HepG2 (cell line): ENCODE data around the gene CTIF. TPM values are rescaled to one million over a fixed set of nuclear protein-coding genes. Genes with fewer than 3 reads are reported as not detected.

ENCODE experiments used
- ATAC-seq: fragments of 200-7000 bp; cut with Tn5 transposase; 3 replicates; pipeline ENCODE4 v1.9.1; 2020; ENCODE audit warnings: mild to moderate bottlenecking, moderate library complexity
- BruUV-seq: library from RNA; stranded (reverse); fragments of 400-500 nt; replicated peaks from 2 replicates; lab custom pipeline; 2021; lab: Mats Ljungman, UMichigan
- CTCF ChIA-PET: fragments of 300-600 bp; formaldehyde crosslinking; extraction: SDS; loops from one replicate; lab custom pipeline; 2021; ENCODE audit warnings: low total read pairs, inconsistent platforms, low intra/inter-chr PET ratio; lab: Yijun Ruan, JAX
- POLR2A ChIA-PET: fragments of 350-600 bp; sonication (Branson Sonifier 250); formaldehyde crosslinking; loops from one replicate; lab custom pipeline; 2020; ENCODE audit warnings: antibody characterized with exemption, inconsistent platforms; lab: Yijun Ruan, JAX
- DNase-seq: peaks from one replicate; pipeline ENCODE4 v3.0.0-alpha.2; 2015; ENCODE audit warnings: low spot score
- FAIRE-seq: peaks from 3 replicates; lab custom pipeline; 2011; peaks lifted over from hg19 to GRCh38; lab: Jason Lieb, UNC
- H2AFZ ChIP-seq: one replicate; pipeline ENCODE4 v1.6.1; 2011; ENCODE audit warnings: low read length, inconsistent platforms
- H3K27ac ChIP-seq: fragments of 300-600 bp; 3 replicates; pipeline ENCODE4 v1.8.0; 2011; ENCODE audit warnings: mixed run types, mild to moderate bottlenecking, mixed read lengths, low read length, inconsistent platforms; ENCODE audit not compliant: insufficient read depth; ENCODE audit errors: extremely low read length
- H3K27me3 ChIP-seq, 2 experiments: fragments of 200-600 bp in 1 of 2; 2 replicates in 1 of 2; 3 replicates in 1 of 2; pipeline versions ENCODE4 v1.6.0 to v1.8.0; 2011; ENCODE audit warnings: low read length in 2 of 2, mild to moderate bottlenecking in 2 of 2, moderate library complexity in 2 of 2, inconsistent platforms in 1 of 2; ENCODE audit not compliant: insufficient read depth in 2 of 2, control insufficient read depth in 1 of 2
- H3K36me3 ChIP-seq, 2 experiments: fragments of 200-600 bp in 1 of 2; replicated peaks in 1 of 2; 2 replicates in 1 of 2; 3 replicates in 1 of 2; pipeline versions ENCODE4 v1.5.1 to v1.8.0; 2011; ENCODE audit warnings: low read length in 2 of 2, inconsistent platforms in 1 of 2; ENCODE audit not compliant: insufficient read depth in 2 of 2, control insufficient read depth in 1 of 2
- H3K4me1 ChIP-seq: 2 replicates; pipeline ENCODE4 v1.5.1; 2012; ENCODE audit warnings: low read length, inconsistent platforms; ENCODE audit not compliant: insufficient read depth
- H3K4me2 ChIP-seq: 2 replicates; pipeline ENCODE4 v1.6.0; 2011; ENCODE audit warnings: low read depth, low read length, inconsistent platforms
- H3K4me3 ChIP-seq, 3 experiments: fragments of 200-600 bp in 1 of 3; sonication (generic), shearing (Covaris generic) in 1 of 3; replicated peaks in 1 of 3; 2 replicates each; pipeline ENCODE4 v1.5.1; 2011 to 2016; ENCODE audit warnings: low read length in 3 of 3, inconsistent platforms in 2 of 3, low read depth in 2 of 3, mild to moderate bottlenecking in 2 of 3, control low read depth in 1 of 3, mixed read lengths in 1 of 3; ENCODE audit not compliant: insufficient read depth in 1 of 3
- H3K79me2 ChIP-seq: one replicate; pipeline ENCODE4 v1.6.1; 2011; ENCODE audit warnings: low read length, inconsistent platforms; ENCODE audit not compliant: insufficient read depth
- H3K9ac ChIP-seq: 2 replicates; pipeline ENCODE4 v1.6.0; 2011; ENCODE audit warnings: mild to moderate bottlenecking, low read depth, low read length, inconsistent platforms; ENCODE audit not compliant: insufficient read depth
- H3K9me3 ChIP-seq: 2 replicates; pipeline ENCODE4 v1.5.1; 2012; ENCODE audit warnings: mild to moderate bottlenecking, low read length
- H4K20me1 ChIP-seq: 2 replicates; pipeline ENCODE4 v1.6.0; 2011; ENCODE audit warnings: inconsistent platforms, mild to moderate bottlenecking, low read length, moderate library complexity; ENCODE audit not compliant: insufficient read depth
- AHR ChIP-seq: IDR thresholded peaks from 2 replicates; pipeline ENCODE4 v1.6.1; 2018; ENCODE audit warnings: missing genetic modification reagents, missing compliant biosample characterization
- ATF7 ChIP-seq, 2 experiments: fragments of 450-650 bp in 1 of 2; sonication (generic) in 1 of 2; formaldehyde crosslinking in 1 of 2; IDR thresholded peaks; 2 replicates each; pipeline versions ENCODE4 v1.4.0 to v1.6.1; 2016 to 2020; ENCODE audit warnings: antibody characterized with exemption in 1 of 2, mild to moderate bottlenecking in 1 of 2, missing genetic modification reagents in 1 of 2
- ATRX ChIP-seq: sonication (generic); formaldehyde crosslinking; IDR thresholded peaks from 2 replicates; pipeline ENCODE4 v1.4.0; 2020; ENCODE audit warnings: missing genetic modification reagents, borderline replicate concordance
- GTF2F1 ChIP-seq: fragments of 150-350 bp; IDR thresholded peaks from 2 replicates; pipeline ENCODE4 v1.6.1; 2014; ENCODE audit warnings: low read length
- IRF2 ChIP-seq: IDR thresholded peaks from 2 replicates; pipeline ENCODE4 v1.6.1; 2018; ENCODE audit warnings: missing genetic modification reagents, missing compliant biosample characterization
- MIER3 ChIP-seq: IDR thresholded peaks from 2 replicates; pipeline ENCODE4 v1.6.1; 2016; ENCODE audit warnings: missing compliant biosample characterization, borderline replicate concordance
- MNT ChIP-seq: fragments of 450-650 bp; IDR thresholded peaks from 2 replicates; pipeline ENCODE4 v1.6.1; 2016
- PREB ChIP-seq: sonication (generic); formaldehyde crosslinking; IDR thresholded peaks from 2 replicates; pipeline ENCODE4 v1.4.0; 2020; ENCODE audit warnings: missing genetic modification reagents
- RERE ChIP-seq: IDR thresholded peaks from 2 replicates; pipeline ENCODE4 v1.6.1; 2016; ENCODE audit warnings: low read depth, missing genetic modification reagents, missing compliant biosample characterization
- ZNF205 ChIP-seq: IDR thresholded peaks from 2 replicates; pipeline ENCODE4 v1.6.1; 2018; ENCODE audit warnings: missing biosample characterization, missing genetic modification reagents
- ZNF484 ChIP-seq: sonication (generic); formaldehyde crosslinking; IDR thresholded peaks from 2 replicates; pipeline ENCODE4 v1.5.1; 2020; ENCODE audit warnings: mild to moderate bottlenecking, low read depth, missing genetic modification reagents, borderline replicate concordance
- WGBS: methylation state at CpG from one replicate; pipeline ENCODE4 v1.1.6; 2017; ENCODE audit warnings: low lambda C conversion rate; 5-methylcytosine and 5-hydroxymethylcytosine counted together
- in situ Hi-C: cut with HindIII; loops from 2 replicates; pipeline ENCODE4 v1.10.0; 2017; ENCODE audit warnings: low pct_unique_long_range_greater_than_20kb; ENCODE audit not compliant: extremely low pct_ligation_motif_present
- intact Hi-C: fragments of 100-400 bp; cut with micrococcal nuclease; formaldehyde crosslinking; loops from one replicate; pipeline ENCODE4 v1.10.0; 2022; ENCODE audit not compliant: unreplicated experiment
- polyA plus RNA-seq, 8 experiments: library from polyadenylated mRNA; depleted of rRNA in 3 of 8; stranded (reverse) in 7 of 8; unstranded in 1 of 8; fragments of >200 nt; fragmentation: Illumina TruSeq in 4 of 8; extraction: Trizol in 4 of 8; gene quantifications; 2 replicates each; pipeline versions ENCODE4 v1.2.1 to v1.2.3, GENCODE V29; 2011 to 2016; ENCODE audit warnings: low read depth in 4 of 8, missing spikeins in 1 of 8, mixed read lengths in 1 of 8; ENCODE audit not compliant: insufficient read depth in 1 of 8
- total RNA-seq, 5 experiments: library from RNA; depleted of rRNA; stranded (reverse); fragments of >200 nt; fragmentation: Illumina TruSeq; extraction: Trizol; gene quantifications; 2 replicates each; pipeline ENCODE4 v1.2.3, GENCODE V29; 2016; ENCODE audit warnings: low read depth in 1 of 5

CTIF gene
- total and polyA plus RNA-seq, 2 of the 13 experiments (the other 11 are each of a cell fraction or from before 2014, with no cell fraction given) = 18.2 to 28.0 TPM

GRCh38 chr18:48882379-48882778, 343.5 kb downstream of the CTIF start:
- ChIA-PET POLR2A (interaction anchor here (1.1 kb wide), 1 partner anchor 11 kb away, joined by 3 read pairs; no protein-coding TSS in a partner anchor), CTCF (no interaction called here)
- H3K4me1 ChIP-seq = peaks cover 32% of the 10 kb centered on the region
- no peak overlapping the region for H3K27ac ChIP-seq
- H3K4me2 ChIP-seq = no peak overlapping the region
- intact Hi-C loops (no loop called here), in situ Hi-C loops (no loop called here)
- TF ChIP-seq MIER3 (CRISPR knock-in tag) (no peak), GTF2F1 (no peak), ATRX (CRISPR knock-in tag) (no peak), AHR (no peak), MNT (peak; percentile 58), IRF2 (no peak)
- H3K9ac ChIP-seq = no peak overlapping the region
- no peaks in the 10 kb centered on the region; a peak in 3 of 5 replicates for H3K27me3 ChIP-seq
- no peak for ATAC-seq
- no peaks in the 10 kb centered on the region for H3K9me3 ChIP-seq
- no peak overlapping the region for H2AFZ ChIP-seq
- H3K4me3 ChIP-seq = no peak overlapping the region
- 92% methylated on average over 4 of the region's 4 CpGs for WGBS
- H3K79me2 ChIP-seq = no peaks in the 10 kb centered on the region
- no TSS peak for BruUV-seq
- no peak for DNase-seq
- H4K20me1 ChIP-seq = no peaks in the 10 kb centered on the region
- no peak for FAIRE-seq
- H3K36me3 ChIP-seq = no peaks in the 10 kb centered on the region

- Histone ChIP-seq H3K4me2 (no peak overlapping the region), H3K27ac (no peak overlapping the region), H2AFZ (no peak overlapping the region), H3K9me3 (no peaks in the 10 kb centered on the region), H3K36me3 (no peaks in the 10 kb centered on the region), H3K27me3 (no peaks in the 10 kb centered on the region; a peak in 2 of 5 replicates), H4K20me1 (no peaks in the 10 kb centered on the region), H3K9ac (no peak overlapping the region), H3K4me3 (no peak overlapping the region), H3K4me1 (peaks cover 36% of the 10 kb centered on the region), H3K79me2 (no peaks in the 10 kb centered on the region)
- 53% methylated on average over 4 of the region's 4 CpGs for WGBS
- ChIA-PET POLR2A (no interaction called here), CTCF (no interaction called here)
- intact Hi-C loops (no loop called here), in situ Hi-C loops (no loop called here)
- DNase-seq (no peak), FAIRE-seq (no peak), ATAC-seq (no peak)
- BruUV-seq = no TSS peak
- TF ChIP-seq RERE (CRISPR knock-in tag) (no peak), ZNF205 (CRISPR knock-in tag) (no peak), ZNF484 (CRISPR knock-in tag) (no peak), PREB (CRISPR knock-in tag) (no peak), ATF7 (IDR thresholded peaks at IDR 0.05) (no peak), ATF7 (CRISPR knock-in tag; IDR thresholded peaks at IDR 0.05) (no peak)
These were observed 345.5 kb downstream of the CTIF start for GRCh38 chr18:48884306-48884705.
